Measurements from ENCODE around the gene PDE8B.
"Not testable (repeated sequence)": the region's sequence is repeated elsewhere in the genome, so short reads cannot be mapped to it uniquely, and the experiment has no call there.

PDE8B gene

GRCh38 chr5:77461287-77461686 lies 250.8 kb downstream of the PDE8B start:
- no peak for DNase-seq

GRCh38 chr5:77463905-77464304 lies 253.4 kb downstream of the PDE8B start:
- no peak for DNase-seq

GRCh38 chr5:77468875-77469274 lies 258.4 kb downstream of the PDE8B start:
- not testable (repeated sequence) for DNase-seq

GRCh38 chr5:77475041-77475440 lies 264.6 kb downstream of the PDE8B start:
- DNase-seq: not testable (repeated sequence)

All from AML-193 (cell line).